G401 (cell line): ENCODE measurements around the gene OSGEP. TPM values are rescaled to one million over a fixed set of nuclear protein-coding genes. Genes with fewer than 3 reads are reported as not detected.
"Not testable (repeated sequence)": the region's sequence is repeated elsewhere in the genome, so short reads cannot be mapped to it uniquely, and the experiment has no call there.

Experiments used
- DNase-seq: peaks from one replicate; pipeline ENCODE4 v3.0.0-alpha.2; 2015; ENCODE audit warnings: low spot score
- in situ Hi-C: cut with HindIII; loops from 2 replicates; pipeline ENCODE4 v1.10.0; 2016; ENCODE audit warnings: low sequenced_read_pairs, mixed read lengths
- total RNA-seq: library from RNA; depleted of rRNA; stranded (reverse); fragments of >200 nt; shearing (Covaris generic); gene quantifications from 2 replicates; pipeline ENCODE4 v1.2.3, GENCODE V29; 2014

The OSGEP gene
- total RNA-seq, 1 experiment from 2014 or later, result 46.3 TPM

DNA sequence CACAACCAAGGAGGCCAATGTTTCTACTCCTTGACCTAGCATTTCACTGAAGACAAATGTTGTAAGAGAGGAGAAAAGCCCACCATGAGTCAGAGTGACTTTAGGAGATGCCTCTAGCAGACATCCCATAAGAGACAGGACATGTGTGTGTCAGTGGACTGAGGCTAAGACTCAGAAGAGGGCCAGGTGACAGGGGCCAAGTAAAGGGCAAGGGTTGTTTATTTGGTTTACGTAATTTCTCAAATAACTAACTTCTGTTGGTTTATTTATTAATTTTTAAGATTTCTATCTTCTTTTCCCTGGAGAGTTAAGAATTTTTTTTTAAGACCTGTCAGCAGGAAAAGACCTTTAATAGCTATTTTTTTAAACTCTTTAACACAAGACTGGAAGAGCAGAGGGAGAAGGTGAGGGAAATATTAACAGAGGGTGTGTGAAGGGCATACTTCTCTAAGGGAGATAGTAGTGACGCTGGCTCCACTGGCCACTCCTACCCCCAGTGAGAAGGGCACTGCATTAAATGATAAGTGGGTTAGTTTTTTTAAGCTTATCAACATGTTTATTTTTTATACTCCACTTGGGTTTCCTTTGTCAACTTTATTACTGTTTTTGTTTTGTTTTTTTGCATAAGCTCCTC lies 18.0 kb upstream of the OSGEP start:
- in situ Hi-C loops, result no loop called here
- DNase-seq, result no peak

- in situ Hi-C loops, result no loop called here
- DNase-seq, result no peak
Measured at GRCh38 chr14:20470603-20470901, 15.9 kb upstream of the OSGEP start.

- peak; percentile 62 for DNase-seq
- in situ Hi-C loops, result no loop called here
Measured at GRCh38 chr14:20469890-20470602, 15.4 kb upstream of the OSGEP start.

GRCh38 chr14:20469242-20469889 lies 14.8 kb upstream of the OSGEP start, which contains the start of gene PNP:
Gene PNP (plus strand): TSS chr14:20469406. CDS start chr14:20469525, 119 bp downstream.
- in situ Hi-C loops, result no loop called here
- peak; percentile 95 for DNase-seq

DNA sequence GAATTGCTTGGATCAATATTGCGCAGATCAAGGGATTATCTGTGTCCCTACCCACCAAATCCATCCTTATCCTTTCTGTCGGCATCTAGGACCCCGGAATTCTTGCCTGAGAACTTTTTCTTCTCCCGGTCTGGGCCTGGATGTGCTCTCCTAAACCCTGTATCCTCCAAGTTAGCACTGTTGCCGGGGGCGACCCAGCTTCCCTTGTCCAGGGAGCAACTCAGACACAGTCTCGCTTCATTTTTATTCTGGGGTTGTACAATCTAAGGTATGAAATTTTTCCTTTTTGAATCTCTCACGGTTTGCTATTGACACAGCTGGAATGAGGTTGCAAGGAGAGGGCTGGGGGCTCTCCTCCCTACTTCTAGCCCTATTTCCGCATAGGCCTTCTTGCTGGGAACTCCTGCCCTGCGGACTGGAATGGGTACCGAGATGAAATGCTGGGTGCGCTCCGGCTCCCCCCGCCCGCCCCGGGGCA lies 14.2 kb upstream of the OSGEP start:
- DNase-seq, result no peak
- in situ Hi-C loops, result no loop called here

DNA sequence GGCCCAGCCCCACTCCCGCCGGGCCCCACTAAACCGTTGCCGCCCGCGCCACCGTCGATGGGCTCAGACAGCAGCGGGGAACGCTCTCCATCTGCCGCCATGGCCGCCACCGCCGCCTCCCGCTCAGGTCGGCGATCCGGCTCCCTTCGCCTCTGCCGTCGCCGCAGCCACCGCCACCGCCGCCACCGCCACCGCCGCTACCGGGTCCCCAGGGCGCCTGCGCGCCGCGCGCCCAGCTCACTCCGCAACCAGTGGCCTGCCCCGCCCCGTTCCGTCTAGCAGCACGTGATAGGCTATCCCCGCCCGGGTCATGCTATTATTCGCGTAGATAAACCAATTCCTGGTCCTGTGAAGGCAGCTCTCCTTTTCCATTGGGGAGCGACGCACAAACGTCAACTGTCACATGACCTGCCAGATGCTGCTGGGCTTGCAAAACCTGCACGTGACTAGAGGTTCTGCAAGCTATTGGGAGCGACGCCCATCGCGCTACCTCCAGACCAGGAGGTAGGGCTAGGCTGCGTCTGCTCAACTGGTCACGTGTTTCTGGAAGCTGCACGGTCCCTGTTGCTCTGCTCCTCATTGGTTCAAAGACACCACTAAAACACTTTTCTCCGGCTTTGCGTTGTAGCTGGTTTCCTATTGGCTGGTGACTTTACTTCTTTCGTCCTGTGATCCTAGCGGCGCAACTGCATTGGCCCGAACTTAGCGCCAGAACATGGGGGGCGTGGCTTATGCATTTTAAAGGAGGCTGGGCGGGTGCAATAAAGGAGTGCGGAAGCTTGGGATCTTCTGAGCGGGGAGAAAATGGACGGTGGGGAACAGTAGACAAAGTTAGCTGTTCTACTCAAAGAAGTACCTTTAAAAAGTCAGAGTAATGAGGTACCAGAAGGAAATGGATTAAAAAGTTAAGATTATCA lies 6.9 kb upstream of the OSGEP start, which contains the start of gene PIP4P1:
Gene PIP4P1, minus strand, starts transcription at position 210 of the 917 bp plus-strand sequence. Its CDS starts 109 bp downstream, at position 101.
- in situ Hi-C loops, result no loop called here
- peak; percentile 100 for DNase-seq

DNA sequence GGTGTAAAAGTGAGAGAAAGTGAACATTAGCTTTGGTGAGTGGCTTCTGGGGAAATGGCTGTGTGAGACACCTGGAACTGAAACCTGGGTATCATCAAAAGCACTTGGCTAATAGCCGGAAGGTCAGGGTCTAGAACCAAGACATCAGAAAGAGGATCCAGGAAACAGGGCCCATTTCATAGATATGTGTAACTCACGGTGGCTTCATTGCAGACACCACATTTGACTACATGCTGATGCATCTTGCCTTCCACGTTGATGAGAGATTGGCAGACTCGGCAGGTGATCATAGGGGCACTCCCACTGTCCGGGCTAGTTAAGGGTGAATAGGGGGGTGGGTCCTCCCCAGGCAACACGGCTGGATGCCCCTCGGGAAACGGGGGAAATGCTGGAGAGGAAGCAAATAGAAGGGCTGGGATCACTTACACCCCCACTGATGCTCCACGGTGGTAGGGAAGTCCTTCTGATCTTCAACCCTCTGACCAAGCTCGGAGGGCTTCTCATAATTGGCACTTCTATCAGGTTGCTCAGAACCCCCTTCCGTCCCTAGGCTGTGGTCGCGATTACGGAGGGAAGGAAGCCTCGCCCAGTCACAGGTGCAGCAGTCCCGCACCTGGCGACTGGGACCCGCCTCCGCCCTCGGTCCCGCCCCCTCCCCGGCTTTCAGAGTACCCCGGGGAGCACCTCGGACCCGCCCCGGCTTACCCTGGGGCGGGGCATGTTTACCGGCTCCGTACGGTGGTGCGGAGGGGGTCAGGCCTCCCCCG lies 6.0 kb upstream of the OSGEP start:
- in situ Hi-C loops, result no loop called here
- peak; percentile 7 for DNase-seq

- in situ Hi-C loops, result no loop called here
- no peak for DNase-seq
Measured at GRCh38 chr14:20458031-20458789, 3.6 kb upstream of the OSGEP start.

- no peak for DNase-seq
- in situ Hi-C loops, result no loop called here
Measured at GRCh38 chr14:20456971-20457370, 2.4 kb upstream of the OSGEP start.

DNA sequence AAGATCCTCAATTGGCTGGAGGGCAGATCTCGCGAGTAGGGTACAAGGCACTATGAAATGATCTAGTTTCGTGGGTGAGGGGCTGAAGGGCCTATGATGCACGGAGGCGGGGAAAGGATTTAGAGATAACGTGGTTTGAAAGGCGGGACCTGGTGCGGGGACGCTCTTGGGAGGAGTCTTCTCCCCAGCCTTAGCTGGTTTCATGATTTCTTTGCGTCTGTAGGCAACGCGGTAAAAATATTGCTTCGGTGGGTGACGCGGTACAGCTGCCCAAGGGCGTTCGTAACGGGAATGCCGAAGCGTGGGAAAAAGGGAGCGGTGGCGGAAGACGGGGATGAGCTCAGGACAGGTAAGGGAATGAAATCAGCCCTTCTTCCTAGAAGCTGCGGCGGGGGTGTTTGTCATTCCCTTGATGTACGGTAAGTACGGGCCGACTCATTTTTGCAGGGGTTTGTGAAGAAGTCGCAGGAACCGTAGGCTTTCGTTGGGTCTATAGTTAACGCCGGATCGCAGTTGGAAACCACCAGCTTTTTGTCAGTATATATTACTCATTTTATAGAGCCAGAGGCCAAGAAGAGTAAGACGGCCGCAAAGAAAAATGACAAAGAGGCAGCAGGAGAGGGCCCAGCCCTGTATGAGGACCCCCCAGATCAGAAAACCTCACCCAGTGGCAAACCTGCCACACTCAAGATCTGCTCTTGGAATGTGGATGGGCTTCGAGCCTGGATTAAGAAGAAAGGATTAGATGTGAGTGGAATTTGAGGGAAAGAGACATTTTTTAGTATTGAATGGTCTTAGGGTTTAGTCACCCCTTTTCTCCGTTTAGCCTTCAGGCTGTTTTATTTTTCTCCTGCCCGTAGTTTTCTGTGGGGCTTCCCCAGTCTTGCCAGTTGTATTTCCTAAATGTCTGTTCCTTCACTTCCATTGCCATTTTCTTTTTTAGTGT lies 1.0 kb upstream of the OSGEP start:
- in situ Hi-C loops, result no loop called here
- no peak for DNase-seq

GRCh38 chr14:20452831-20453230 lies 1.8 kb downstream of the OSGEP start:
- in situ Hi-C loops, DNase-seq: not testable (repeated sequence)

GRCh38 chr14:20446889-20447288 lies 7.7 kb downstream of the OSGEP start:
- no peak for DNase-seq
- in situ Hi-C loops, result no loop called here

DNA sequence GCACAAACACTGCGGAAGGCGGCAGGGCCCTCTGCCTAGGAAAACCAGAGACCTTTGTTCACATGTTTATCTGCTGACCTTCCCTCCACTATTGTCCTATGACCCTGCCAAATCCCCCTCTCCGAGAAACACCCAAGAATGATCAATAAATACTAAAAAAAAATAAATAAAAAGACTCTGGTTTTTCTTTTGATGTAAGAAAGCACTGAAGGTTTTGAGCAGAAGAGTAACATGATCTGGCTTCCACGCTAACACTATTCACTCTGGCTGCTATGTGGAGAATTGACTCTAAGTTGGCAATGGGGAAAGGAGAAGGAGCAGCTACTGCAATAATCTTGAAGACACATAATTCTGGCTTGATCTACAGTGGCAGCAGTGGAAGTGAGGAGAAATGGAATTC lies 11.0 kb downstream of the OSGEP start:
- in situ Hi-C loops, DNase-seq: not testable (repeated sequence)

GRCh38 chr14:20441461-20441860 lies 13.2 kb downstream of the OSGEP start:
- in situ Hi-C loops, result no loop called here
- no peak for DNase-seq

- in situ Hi-C loops, result no loop called here
- no peak for DNase-seq
Measured at GRCh38 chr14:20440882-20441281, 13.7 kb downstream of the OSGEP start.

- no peak for DNase-seq
- in situ Hi-C loops, result no loop called here
Measured at GRCh38 chr14:20440465-20440864, 14.1 kb downstream of the OSGEP start.

GRCh38 chr14:20438664-20439063 lies 15.9 kb downstream of the OSGEP start:
- DNase-seq, result no peak
- in situ Hi-C loops, result no loop called here
